Choroid plexus epithelial cell (primary cell): Measurements from ENCODE around the gene ING1.
A peak's percentile ranks its signal among the peaks of the same experiment; 100 is the strongest.

Experiments
- DNase-seq: peaks from one replicate; pipeline ENCODE4 v3.0.0-alpha.2; 2010; ENCODE audit warnings: low read depth
- H3K4me3 ChIP-seq: 2 replicates; pipeline ENCODE4 v1.5.1; 2011; ENCODE audit warnings: low read depth, mild to moderate bottlenecking, control low read depth, low read length, moderate library complexity
- CTCF ChIP-seq: conservative IDR thresholded peaks from 2 replicates; pipeline ENCODE4 v1.5.1; 2011; ENCODE audit warnings: low read depth, mild to moderate bottlenecking, control low read depth, inconsistent platforms, low read length, moderate library complexity

ING1 gene

GRCh38 chr13:110702089-110702488, 11.4 kb upstream of the ING1 start:
- DNase-seq: no peak
- H3K4me3 ChIP-seq: no peak overlapping the region
- no peak for TF ChIP-seq CTCF

- TF ChIP-seq CTCF: no peak
- peak overlapping the region; percentile 36 for H3K4me3 ChIP-seq
- DNase-seq: peak; percentile 74
These were observed 10.6 kb upstream of the ING1 start for GRCh38 chr13:110702591-110703526.

GRCh38 chr13:110705356-110705825, 8.1 kb upstream of the ING1 start:
- DNase-seq: no peak
- TF ChIP-seq CTCF: no peak
- H3K4me3 ChIP-seq: peak overlapping the region; percentile 76

- DNase-seq: peak; percentile 98
These were observed 7.5 kb upstream of the ING1 start, which contains the start of gene CARS2 for GRCh38 chr13:110705826-110706569. Gene CARS2, minus strand, starts transcription at chr13:110706116. Its CDS starts 23 bp downstream, at chr13:110706093.

GRCh38 chr13:110706570-110707372, 6.7 kb upstream of the ING1 start:
- no peak for TF ChIP-seq CTCF

More at GRCh38 chr13:110705826-110706569, 7.5 kb upstream of the ING1 start, which contains the start of gene CARS2:
- TF ChIP-seq CTCF: peak; percentile 16
- peak within 1 kb of the TSS; percentile 76 for H3K4me3 ChIP-seq

GRCh38 chr13:110712081-110712848, 1.2 kb upstream of the ING1 start:
- no peak for TF ChIP-seq CTCF
- DNase-seq: peak; percentile 78
- H3K4me3 ChIP-seq: peak overlapping the region; percentile 96

More at GRCh38 chr13:110706570-110707372, 6.7 kb upstream of the ING1 start:
- H3K4me3 ChIP-seq: peak overlapping the region; percentile 76
- no peak for DNase-seq
